GM21619 (cell line): Measurements from ENCODE around the gene PPAN.
A peak's percentile ranks its signal among the peaks of the same experiment; 100 is the strongest.

ENCODE experiments used
- ATAC-seq: cut with Tn5 transposase; IDR thresholded peaks from one replicate; pipeline ENCODE4 v1.9.1; 2021; ENCODE audit not compliant: unreplicated experiment

Gene PPAN

GRCh38 chr19:10106100-10106936, at the start of gene PPAN:
TSS of gene PPAN (plus strand) at chr19:10106362. CDS start at chr19:10106395, 33 bp downstream.
- peak; percentile 50 for ATAC-seq

- ATAC-seq: no peak
These were observed 44.3 kb upstream of the PPAN start for GRCh38 chr19:10061717-10062310.

- ATAC-seq: no peak
These were observed 38.0 kb upstream of the PPAN start for GRCh38 chr19:10068205-10068604.

- no peak for ATAC-seq
These were observed 37.1 kb upstream of the PPAN start for GRCh38 chr19:10069046-10069445.

- ATAC-seq: no peak
These were observed 35.3 kb upstream of the PPAN start for GRCh38 chr19:10070730-10071446.

GRCh38 chr19:10074153-10074552, 32.0 kb upstream of the PPAN start:
- ATAC-seq: no peak

- ATAC-seq: no peak
These were observed 29.6 kb upstream of the PPAN start for GRCh38 chr19:10076535-10076934.

- no peak for ATAC-seq
These were observed 27.8 kb upstream of the PPAN start for GRCh38 chr19:10078329-10078728.

GRCh38 chr19:10079031-10079453, 27.1 kb upstream of the PPAN start:
- ATAC-seq: no peak

- no peak for ATAC-seq
These were observed 22.3 kb upstream of the PPAN start for GRCh38 chr19:10083911-10084310.

- ATAC-seq: no peak
These were observed 21.4 kb upstream of the PPAN start for GRCh38 chr19:10084803-10085202.

- ATAC-seq: peak; percentile 78
These were observed 20.2 kb upstream of the PPAN start, which contains the start of gene SHFL for GRCh38 chr19:10085641-10086590. TSS of gene SHFL (plus strand) at chr19:10086317. CDS start at chr19:10086428, 111 bp downstream.

GRCh38 chr19:10086591-10087192, 19.5 kb upstream of the PPAN start:
- no peak for ATAC-seq

- ATAC-seq: no peak
These were observed 18.7 kb upstream of the PPAN start for GRCh38 chr19:10087296-10088061.

GRCh38 chr19:10088949-10089554, 17.1 kb upstream of the PPAN start:
- ATAC-seq: no peak

GRCh38 chr19:10089801-10090375, 16.3 kb upstream of the PPAN start:
- no peak for ATAC-seq

GRCh38 chr19:10091370-10091687, 14.8 kb upstream of the PPAN start:
- ATAC-seq: no peak

GRCh38 chr19:10091895-10092641, 14.1 kb upstream of the PPAN start:
- ATAC-seq: no peak
